Measurements from ENCODE around the gene AGPAT3.

GRCh38 chr21:43890042-43890441 lies 25.0 kb downstream of the AGPAT3 start:
- TF ChIP-seq, protein P1, sequence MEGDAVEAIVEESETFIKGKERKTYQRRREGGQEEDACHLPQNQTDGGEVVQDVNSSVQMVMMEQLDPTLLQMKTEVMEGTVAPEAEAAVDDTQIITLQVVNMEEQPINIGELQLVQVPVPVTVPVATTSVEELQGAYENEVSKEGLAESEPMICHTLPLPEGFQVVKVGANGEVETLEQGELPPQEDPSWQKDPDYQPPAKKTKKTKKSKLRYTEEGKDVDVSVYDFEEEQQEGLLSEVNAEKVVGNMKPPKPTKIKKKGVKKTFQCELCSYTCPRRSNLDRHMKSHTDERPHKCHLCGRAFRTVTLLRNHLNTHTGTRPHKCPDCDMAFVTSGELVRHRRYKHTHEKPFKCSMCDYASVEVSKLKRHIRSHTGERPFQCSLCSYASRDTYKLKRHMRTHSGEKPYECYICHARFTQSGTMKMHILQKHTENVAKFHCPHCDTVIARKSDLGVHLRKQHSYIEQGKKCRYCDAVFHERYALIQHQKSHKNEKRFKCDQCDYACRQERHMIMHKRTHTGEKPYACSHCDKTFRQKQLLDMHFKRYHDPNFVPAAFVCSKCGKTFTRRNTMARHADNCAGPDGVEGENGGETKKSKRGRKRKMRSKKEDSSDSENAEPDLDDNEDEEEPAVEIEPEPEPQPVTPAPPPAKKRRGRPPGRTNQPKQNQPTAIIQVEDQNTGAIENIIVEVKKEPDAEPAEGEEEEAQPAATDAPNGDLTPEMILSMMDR (IDR thresholded peaks at IDR 0.05): no peak
- TF ChIP-seq POLR2A (IDR thresholded peaks at IDR 0.05): no peak

Measured in ovary (tissue), 3 donors.